Kidney (tissue), 14 donors: ENCODE data around the gene GINS1. TPM values are rescaled to one million over a fixed set of nuclear protein-coding genes. Genes with fewer than 3 reads are reported as not detected.
"Not testable (repeated sequence)": the region's sequence is repeated elsewhere in the genome, so short reads cannot be mapped to it uniquely, and the experiment has no call there.

Source experiments
- DNase-seq, 5 donors: peaks; one replicate each; pipeline ENCODE4 v3.0.0-alpha.2; 2013 to 2020
- FAIRE-seq: peaks from 2 replicates; lab custom pipeline; 2012; peaks lifted over from hg19 to GRCh38; lab: Jason Lieb, UNC
- H3K27ac ChIP-seq, 2 donors: one replicate each; pipeline ENCODE4 v1.7.0; 2013; ENCODE audit warnings: low read depth in 2 of 2, low read length in 2 of 2, inconsistent platforms in 1 of 2
- H3K27me3 ChIP-seq: one replicate; pipeline ENCODE4 v1.7.1; 2013; ENCODE audit warnings: low read length, inconsistent platforms; ENCODE audit not compliant: control insufficient read depth, insufficient read depth
- H3K36me3 ChIP-seq, 3 donors: one replicate each; pipeline versions ENCODE4 v1.7.0 to v1.7.1; 2013; ENCODE audit warnings: low read length in 3 of 3, control low read depth in 1 of 3, inconsistent platforms in 1 of 3; ENCODE audit not compliant: insufficient read depth in 3 of 3, control insufficient read depth in 2 of 3
- H3K4me1 ChIP-seq, 3 donors: one replicate each; pipeline versions ENCODE4 v1.7.0 to v1.7.1; 2013; ENCODE audit warnings: low read length in 3 of 3, inconsistent platforms in 1 of 3, low read depth in 1 of 3; ENCODE audit not compliant: control insufficient read depth in 2 of 3, insufficient read depth in 2 of 3
- H3K4me3 ChIP-seq, 3 donors: one replicate each; pipeline versions ENCODE4 v1.7.0 to v1.8.1; 2013; ENCODE audit warnings: low read length in 3 of 3, control low read depth in 1 of 3, inconsistent platforms in 1 of 3
- H3K9ac ChIP-seq, 3 donors: one replicate each; pipeline versions ENCODE4 v1.7.0 to v1.7.1; 2013; ENCODE audit warnings: low read length in 3 of 3, control low read depth in 1 of 3, inconsistent platforms in 1 of 3
- H3K9me3 ChIP-seq, 3 donors: one replicate each; pipeline versions ENCODE4 v1.7.0 to v1.7.1; 2013; ENCODE audit warnings: low read length in 3 of 3, control low read depth in 1 of 3, inconsistent platforms in 1 of 3; ENCODE audit not compliant: control insufficient read depth in 2 of 3, insufficient read depth in 1 of 3
- intact Hi-C: fragments of 100-400 bp; cut with DNase I; formaldehyde crosslinking; loops from one replicate; pipeline ENCODE4 v1.11.1; 2022
- polyA plus RNA-seq: library from polyadenylated mRNA; stranded (reverse); fragments of 350-450 nt; fragmentation: Illumina TruSeq; extraction: RNeasy Lipid Tissue Mini Kit (QIAGEN cat#74804); gene quantifications from one replicate; pipeline ENCODE4 v1.2.3, GENCODE V29; 2014; ENCODE audit warnings: low read depth, low replicate concordance; ENCODE audit not compliant: insufficient read depth
- total RNA-seq: library from RNA; stranded (reverse); fragmentation: NEBNext Ultra II Directional; extraction: Animal tissue kit (Norgen Biotek cat#: 25700); gene quantifications from one replicate; pipeline ENCODE4 v1.2.1, GENCODE V29; 2021
- TF ChIP-seq, protein P1 (sequence below): IDR thresholded peaks from 3 replicates; pipeline ENCODE4 v1.5.1; 2012; ENCODE audit warnings: mild to moderate bottlenecking, moderate library complexity, borderline replicate concordance; ENCODE audit not compliant: insufficient read depth; ENCODE audit errors: extremely low read depth
- donor health status: control.
- donor health status: control.
- donor health status: control.
- donor health status: control.
- donor health status: control.
- donor health status: DM: yes; HTN: yes; CAD: no.
- donor health status: Normal renal cell carcinoma (clear cell type).

The GINS1 gene
- total and polyA plus RNA-seq, 2 donors from 2014 or later = 1.1 to 2.4 TPM

DNA sequence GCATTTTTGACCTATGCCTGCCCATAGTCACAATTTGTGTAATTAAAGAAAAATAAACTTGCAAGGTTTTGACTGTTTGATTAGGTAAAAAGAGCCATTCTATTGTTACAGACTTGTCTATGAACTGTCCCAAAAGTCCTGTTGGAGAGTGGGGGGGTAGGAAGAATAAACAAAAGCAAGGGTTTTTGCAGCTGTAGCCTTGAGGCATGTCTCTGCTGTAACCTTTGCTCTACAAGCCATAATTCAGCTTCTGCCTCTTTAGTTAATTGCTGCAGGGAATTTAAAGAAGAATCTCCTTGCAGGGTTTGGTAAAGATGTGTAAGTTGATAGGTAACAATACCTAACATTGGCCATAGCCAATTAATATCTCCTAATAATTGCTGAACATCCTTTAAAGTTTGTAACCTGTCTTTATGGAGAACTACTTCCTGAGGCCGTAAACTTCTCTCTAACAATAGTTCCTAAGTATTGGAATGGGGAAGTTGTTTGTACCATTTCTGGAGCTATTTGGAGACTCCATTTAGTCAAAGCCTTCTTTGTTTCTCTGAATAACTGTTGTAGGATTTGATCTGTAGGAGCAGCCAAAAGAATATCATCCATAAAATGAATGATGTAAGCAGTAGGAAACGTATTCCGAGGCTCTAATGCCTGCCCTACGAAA, 9.0 kb upstream of the GINS1 start:
- TF ChIP-seq, protein P1, sequence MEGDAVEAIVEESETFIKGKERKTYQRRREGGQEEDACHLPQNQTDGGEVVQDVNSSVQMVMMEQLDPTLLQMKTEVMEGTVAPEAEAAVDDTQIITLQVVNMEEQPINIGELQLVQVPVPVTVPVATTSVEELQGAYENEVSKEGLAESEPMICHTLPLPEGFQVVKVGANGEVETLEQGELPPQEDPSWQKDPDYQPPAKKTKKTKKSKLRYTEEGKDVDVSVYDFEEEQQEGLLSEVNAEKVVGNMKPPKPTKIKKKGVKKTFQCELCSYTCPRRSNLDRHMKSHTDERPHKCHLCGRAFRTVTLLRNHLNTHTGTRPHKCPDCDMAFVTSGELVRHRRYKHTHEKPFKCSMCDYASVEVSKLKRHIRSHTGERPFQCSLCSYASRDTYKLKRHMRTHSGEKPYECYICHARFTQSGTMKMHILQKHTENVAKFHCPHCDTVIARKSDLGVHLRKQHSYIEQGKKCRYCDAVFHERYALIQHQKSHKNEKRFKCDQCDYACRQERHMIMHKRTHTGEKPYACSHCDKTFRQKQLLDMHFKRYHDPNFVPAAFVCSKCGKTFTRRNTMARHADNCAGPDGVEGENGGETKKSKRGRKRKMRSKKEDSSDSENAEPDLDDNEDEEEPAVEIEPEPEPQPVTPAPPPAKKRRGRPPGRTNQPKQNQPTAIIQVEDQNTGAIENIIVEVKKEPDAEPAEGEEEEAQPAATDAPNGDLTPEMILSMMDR = no peak
- Histone ChIP-seq H3K9me3 (peaks cover 0 to 10% (median 4%) of the 10 kb centered on the region in 3 donors), H3K27me3 (no peaks in the 10 kb centered on the region), H3K36me3 (no peaks in the 10 kb centered on the region), H3K27ac (no peak overlapping the region), H3K4me3 (no peak overlapping the region), H3K4me1 (peaks cover 0 to 5% (median 0%) of the 10 kb centered on the region in 3 donors), H3K9ac (no peak overlapping the region)
- intact Hi-C loops = no loop called here
- no peak for FAIRE-seq
- DNase-seq = peak in 2 of 5 donors; percentile 53

DNA sequence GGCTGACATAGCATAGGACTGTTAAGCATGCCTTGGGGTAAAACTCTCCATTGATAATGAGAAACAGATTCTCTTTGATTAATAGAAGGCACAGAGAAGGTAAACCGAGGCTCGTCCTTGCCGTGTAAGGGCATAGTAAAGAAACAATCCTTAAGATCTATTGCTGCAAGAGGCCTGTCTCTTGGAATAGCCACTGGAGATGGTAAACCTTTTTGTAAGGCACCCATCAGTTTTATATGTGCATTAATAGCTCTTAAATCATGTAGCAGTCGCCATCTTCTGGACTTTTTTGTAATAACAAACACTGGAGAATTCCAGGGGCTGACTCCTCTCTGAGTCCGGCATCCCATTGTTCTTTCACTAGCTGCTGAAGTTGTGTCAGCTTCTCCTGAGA, 8.4 kb upstream of the GINS1 start:
- TF ChIP-seq, protein P1 = peak; percentile 66
- FAIRE-seq (peak; percentile 8), DNase-seq (peak in 3 of 5 donors; percentile 35 to 82 (median 74))

DNA sequence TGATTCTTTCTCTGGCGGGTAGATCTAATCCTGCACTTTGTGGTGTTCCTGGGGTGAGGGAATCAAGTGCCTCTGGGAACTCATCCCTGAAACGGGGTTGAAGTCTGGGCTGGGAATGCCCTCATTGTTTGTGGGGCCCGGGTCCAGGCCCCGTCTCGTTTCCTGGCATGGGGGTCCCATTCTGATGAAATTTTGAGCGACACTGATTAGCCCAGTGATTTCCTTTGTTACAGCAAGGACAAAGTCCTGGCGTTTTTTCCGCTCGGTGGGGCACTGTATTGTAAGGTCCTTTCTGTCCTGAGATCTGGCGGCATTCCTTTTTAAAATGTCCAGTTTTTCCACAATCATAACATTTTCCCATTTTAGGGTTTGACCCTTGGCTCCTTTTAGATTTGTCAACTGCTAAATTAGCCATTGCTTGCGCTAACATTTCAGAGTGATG, 7.2 kb upstream of the GINS1 start:
- DNase-seq, H3K27ac ChIP-seq, H3K27me3 ChIP-seq, H3K9ac ChIP-seq, FAIRE-seq, intact Hi-C loops, H3K4me1 ChIP-seq, H3K36me3 ChIP-seq, H3K4me3 ChIP-seq, H3K9me3 ChIP-seq: not testable (repeated sequence)

More for the DNA sequence above, 8.4 kb upstream of the GINS1 start:
- no peak overlapping the region for H3K27ac ChIP-seq
- H3K36me3 ChIP-seq = no peaks in the 10 kb centered on the region
- H3K4me1 ChIP-seq = peaks cover 0 to 5% (median 0%) of the 10 kb centered on the region in 3 donors
- no peaks in the 10 kb centered on the region for H3K27me3 ChIP-seq
- intact Hi-C loops = no loop called here
- no peak overlapping the region for H3K9ac ChIP-seq
- peaks cover 0 to 10% (median 4%) of the 10 kb centered on the region in 3 donors for H3K9me3 ChIP-seq
- H3K4me3 ChIP-seq = no peak overlapping the region

DNA sequence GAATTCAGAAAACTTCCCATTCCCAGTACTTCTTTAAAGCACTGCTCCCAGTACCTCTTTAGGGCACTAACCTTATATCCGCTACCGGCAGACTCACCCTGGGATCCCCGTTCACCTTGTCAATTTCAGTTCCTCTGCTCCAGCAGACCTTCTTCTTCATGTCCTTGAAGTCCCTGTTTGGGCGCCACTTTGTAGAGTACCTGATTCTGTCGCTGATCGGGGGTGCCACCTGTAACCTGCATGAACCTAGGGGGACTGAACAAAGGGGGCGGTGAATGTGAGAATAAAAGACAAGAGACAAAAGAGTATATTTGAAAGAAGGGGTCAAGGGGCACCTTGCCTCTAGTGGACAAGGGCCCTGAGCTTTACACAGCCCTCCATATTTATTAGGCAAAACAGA, 4.9 kb upstream of the GINS1 start:
- DNase-seq = no peak
- TF ChIP-seq, protein P1 = no peak
- Histone ChIP-seq H3K27ac (no peak overlapping the region), H3K4me1 (no peaks in the 10 kb centered on the region), H3K4me3 (no peak overlapping the region), H3K9me3 (peaks cover 0 to 10% (median 4%) of the 10 kb centered on the region in 3 donors), H3K9ac (no peak overlapping the region), H3K36me3 (no peaks in the 10 kb centered on the region), H3K27me3 (no peaks in the 10 kb centered on the region)
- FAIRE-seq = no peak
- intact Hi-C loops = no loop called here
